Liver (tissue), 9 donors: ENCODE measurements around the gene B3GALNT2. TPM values are rescaled to one million over a fixed set of nuclear protein-coding genes. Genes with fewer than 3 reads are reported as not detected.
A peak's percentile ranks its signal among the peaks of the same experiment; 100 is the strongest.

Experiments used
- DNase-seq: peaks from one replicate; pipeline ENCODE4 v3.0.0-alpha.2; 2017; ENCODE audit warnings: low spot score
- H3K27ac ChIP-seq, 2 donors: one replicate each; pipeline ENCODE4 v1.7.0; 2013; ENCODE audit warnings: inconsistent platforms in 2 of 2, low read length in 2 of 2, control low read depth in 1 of 2, low read depth in 1 of 2, mild to moderate bottlenecking in 1 of 2
- H3K27me3 ChIP-seq, 4 donors: one replicate each; pipeline versions ENCODE4 v1.6.1 to v1.7.0; 2013; ENCODE audit warnings: low read length in 3 of 4, inconsistent platforms in 1 of 4, mild to moderate bottlenecking in 1 of 4, moderate library complexity in 1 of 4; ENCODE audit not compliant: control insufficient read depth in 4 of 4, insufficient read depth in 4 of 4
- H3K36me3 ChIP-seq, 4 donors: one replicate each; pipeline versions ENCODE4 v1.6.1 to v1.7.0; 2013; ENCODE audit warnings: low read length in 3 of 4, mild to moderate bottlenecking in 3 of 4, low read depth in 1 of 4, moderate library complexity in 1 of 4; ENCODE audit not compliant: control insufficient read depth in 4 of 4, insufficient read depth in 3 of 4
- H3K4me1 ChIP-seq, 4 donors: one replicate each; pipeline versions ENCODE4 v1.6.1 to v1.7.0; 2013; ENCODE audit warnings: low read length in 3 of 4, mild to moderate bottlenecking in 3 of 4, moderate library complexity in 1 of 4; ENCODE audit not compliant: control insufficient read depth in 4 of 4, insufficient read depth in 4 of 4
- H3K4me3 ChIP-seq, 3 donors: one replicate each; pipeline versions ENCODE4 v1.6.1 to v1.7.0; 2013; ENCODE audit warnings: low read length in 3 of 3, control low read depth in 1 of 3, low read depth in 1 of 3, mild to moderate bottlenecking in 1 of 3
- H3K9ac ChIP-seq, 2 donors: one replicate each; pipeline ENCODE4 v1.7.0; 2013; ENCODE audit warnings: low read length in 2 of 2, mild to moderate bottlenecking in 2 of 2, moderate library complexity in 2 of 2, control low read depth in 1 of 2, low read depth in 1 of 2
- H3K9me3 ChIP-seq, 4 donors: one replicate each; pipeline versions ENCODE4 v1.6.1 to v1.7.0; 2013; ENCODE audit warnings: low read length in 3 of 4; ENCODE audit not compliant: control insufficient read depth in 4 of 4
- EGR1 ChIP-seq, 2 donors: IDR thresholded peaks; 2 replicates each; pipeline ENCODE4 v1.6.1; 2016 to 2018; ENCODE audit warnings: antibody characterized with exemption in 2 of 2, low read depth in 2 of 2
- FOXA1 ChIP-seq: IDR thresholded peaks from 2 replicates; pipeline ENCODE4 v1.6.1; 2016; ENCODE audit warnings: antibody characterized with exemption
- FOXA2 ChIP-seq: IDR thresholded peaks from 2 replicates; pipeline ENCODE4 v1.6.1; 2016; ENCODE audit warnings: antibody characterized with exemption
- GABPA ChIP-seq, 2 donors: IDR thresholded peaks in 1 of 2; conservative IDR thresholded peaks in 1 of 2; 2 replicates each; pipeline ENCODE4 v1.6.1; 2016; ENCODE audit warnings: antibody characterized with exemption in 2 of 2, mild to moderate bottlenecking in 1 of 2, moderate library complexity in 1 of 2
- HNF4A ChIP-seq, 2 donors: conservative IDR thresholded peaks; 2 replicates each; pipeline ENCODE4 v1.6.1; 2016; ENCODE audit warnings: antibody characterized with exemption in 2 of 2, mild to moderate bottlenecking in 2 of 2
- HNF4G ChIP-seq: IDR thresholded peaks from 2 replicates; pipeline ENCODE4 v1.6.1; 2016; ENCODE audit warnings: antibody characterized with exemption
- JUND ChIP-seq, 2 donors: IDR thresholded peaks; 2 replicates each; pipeline ENCODE4 v1.6.1; 2016; ENCODE audit warnings: antibody characterized with exemption in 2 of 2
- NR2F2 ChIP-seq: IDR thresholded peaks from 2 replicates; pipeline ENCODE4 v1.6.1; 2016; ENCODE audit warnings: antibody characterized with exemption
- RAD21 ChIP-seq, 2 donors: IDR thresholded peaks; 2 replicates each; pipeline ENCODE4 v1.6.1; 2016; ENCODE audit warnings: antibody characterized with exemption in 2 of 2, mild to moderate bottlenecking in 2 of 2
- RXRA ChIP-seq, 2 donors: IDR thresholded peaks; 2 replicates each; pipeline ENCODE4 v1.6.1; 2017 to 2018; ENCODE audit warnings: antibody characterized with exemption in 2 of 2, mild to moderate bottlenecking in 1 of 2
- SP1 ChIP-seq: IDR thresholded peaks from 2 replicates; pipeline ENCODE4 v1.6.1; 2018; ENCODE audit warnings: antibody characterized with exemption, mild to moderate bottlenecking
- TAF1 ChIP-seq: conservative IDR thresholded peaks from 2 replicates; pipeline ENCODE4 v1.6.1; 2016; ENCODE audit warnings: antibody characterized with exemption, mild to moderate bottlenecking
- YY1 ChIP-seq: IDR thresholded peaks from 2 replicates; pipeline ENCODE4 v1.6.1; 2016; ENCODE audit warnings: antibody characterized with exemption, mild to moderate bottlenecking
- WGBS: extraction: QIAGEN DNeasy Blood & Tissue Kit; methylation state at CpG from one replicate; pipeline ENCODE4 v1.1.7; 2013; 5-methylcytosine and 5-hydroxymethylcytosine counted together
- polyA plus RNA-seq, 2 donors: library from polyadenylated mRNA; stranded (reverse) in 1 of 2; unstranded in 1 of 2; fragments of 200-250 nt in 1 of 2; fragments of >200 nt in 1 of 2; fragmentation: Nextera tagmentation in 1 of 2; extraction: Ambion mirVana in 1 of 2; gene quantifications; one replicate each; pipeline versions ENCODE4 v1.2.1 to v1.2.3, GENCODE V29; 2013 to 2015
- total RNA-seq, 2 donors: library from RNA; depleted of rRNA; stranded (reverse); fragments of >200 nt; gene quantifications; one replicate each; pipeline ENCODE4 v1.2.3, GENCODE V29; 2014
- TF ChIP-seq, protein P1 (sequence below): IDR thresholded peaks from 2 replicates; pipeline ENCODE4 v1.6.1; 2016; ENCODE audit warnings: antibody characterized with exemption
- TF ChIP-seq, protein P2 (sequence below): IDR thresholded peaks from 2 replicates; pipeline ENCODE4 v1.6.1; 2016; ENCODE audit warnings: antibody characterized with exemption
- TF ChIP-seq, protein P3 (sequence below): IDR thresholded peaks from 2 replicates; pipeline ENCODE4 v1.6.1; 2016; ENCODE audit warnings: antibody characterized with exemption, mild to moderate bottlenecking
- TF ChIP-seq, protein P4 (sequence below): fragments of 150-350 bp; IDR thresholded peaks from 2 replicates; pipeline ENCODE4 v1.5.1; 2017; ENCODE audit warnings: improper control_type of control experiment, low read depth, low read length; ENCODE audit not compliant: missing input control
- TF ChIP-seq, protein P5 (sequence below): IDR thresholded peaks from 2 replicates; pipeline ENCODE4 v1.6.1; 2016; ENCODE audit warnings: antibody characterized with exemption
- donor health status: healthy.
- donor health status: healthy.
- donor health status: healthy.
- donor health status: healthy.
- donor health status: healthy.

B3GALNT2 gene
- total and polyA plus RNA-seq, 4 donors = 2.3 to 20.7 (median 7.1) TPM

DNA sequence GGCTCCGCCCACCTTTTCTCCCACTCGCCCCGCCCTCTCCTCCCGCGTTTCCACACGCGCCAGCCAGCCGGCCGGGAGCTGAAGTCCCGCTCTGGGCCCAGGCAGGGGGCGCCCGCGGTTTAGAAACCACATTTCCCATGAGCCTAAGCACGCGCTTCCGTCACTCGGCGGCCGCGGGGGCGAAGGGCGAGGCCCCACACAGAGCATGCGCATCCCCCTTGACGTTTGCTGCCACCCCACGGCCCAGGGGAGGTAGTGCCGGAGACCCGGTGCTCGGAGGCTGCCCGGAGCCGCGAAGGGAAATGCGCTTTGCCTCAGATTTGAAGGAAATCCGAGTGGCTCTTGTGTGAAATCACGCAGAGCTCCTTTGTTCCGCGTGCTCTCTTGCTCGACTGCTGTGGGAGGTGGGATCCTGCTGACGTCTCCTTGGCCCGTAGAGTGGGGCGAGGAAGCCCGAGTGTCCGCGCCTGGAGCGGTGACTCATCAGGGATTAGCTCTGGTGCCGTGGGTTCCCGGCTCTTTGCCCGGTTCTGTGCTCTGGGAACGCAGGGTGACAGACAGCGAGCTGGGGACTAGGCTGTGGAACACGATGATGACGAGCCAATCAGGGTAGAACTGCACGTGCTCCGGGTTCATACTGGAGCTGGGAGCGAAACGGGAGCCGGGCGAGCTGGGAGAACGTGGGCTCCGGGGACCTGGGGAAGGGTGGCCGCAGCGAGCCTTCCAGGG, 406 bp upstream of the B3GALNT2 start:
- no peaks in the 10 kb centered on the region for H3K36me3 ChIP-seq
- TF ChIP-seq, protein P1, sequence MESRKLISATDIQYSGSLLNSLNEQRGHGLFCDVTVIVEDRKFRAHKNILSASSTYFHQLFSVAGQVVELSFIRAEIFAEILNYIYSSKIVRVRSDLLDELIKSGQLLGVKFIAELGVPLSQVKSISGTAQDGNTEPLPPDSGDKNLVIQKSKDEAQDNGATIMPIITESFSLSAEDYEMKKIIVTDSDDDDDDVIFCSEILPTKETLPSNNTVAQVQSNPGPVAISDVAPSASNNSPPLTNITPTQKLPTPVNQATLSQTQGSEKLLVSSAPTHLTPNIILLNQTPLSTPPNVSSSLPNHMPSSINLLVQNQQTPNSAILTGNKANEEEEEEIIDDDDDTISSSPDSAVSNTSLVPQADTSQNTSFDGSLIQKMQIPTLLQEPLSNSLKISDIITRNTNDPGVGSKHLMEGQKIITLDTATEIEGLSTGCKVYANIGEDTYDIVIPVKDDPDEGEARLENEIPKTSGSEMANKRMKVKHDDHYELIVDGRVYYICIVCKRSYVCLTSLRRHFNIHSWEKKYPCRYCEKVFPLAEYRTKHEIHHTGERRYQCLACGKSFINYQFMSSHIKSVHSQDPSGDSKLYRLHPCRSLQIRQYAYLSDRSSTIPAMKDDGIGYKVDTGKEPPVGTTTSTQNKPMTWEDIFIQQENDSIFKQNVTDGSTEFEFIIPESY = peak; percentile 79
- TF ChIP-seq, protein P2, sequence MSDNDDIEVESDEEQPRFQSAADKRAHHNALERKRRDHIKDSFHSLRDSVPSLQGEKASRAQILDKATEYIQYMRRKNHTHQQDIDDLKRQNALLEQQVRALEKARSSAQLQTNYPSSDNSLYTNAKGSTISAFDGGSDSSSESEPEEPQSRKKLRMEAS = peak; percentile 74
- peak; percentile 64 to 66 for TF ChIP-seq RAD21 (IDR thresholded peaks at IDR 0.05)
- TF ChIP-seq TAF1 = peak; percentile 82
- peak in 1 of 2 donors; percentile 75 for TF ChIP-seq GABPA (IDR thresholded peaks at IDR 0.05 in 1 of 2, conservative IDR thresholded peaks at IDR 0.05 in 1 of 2)
- TF ChIP-seq, protein P3, sequence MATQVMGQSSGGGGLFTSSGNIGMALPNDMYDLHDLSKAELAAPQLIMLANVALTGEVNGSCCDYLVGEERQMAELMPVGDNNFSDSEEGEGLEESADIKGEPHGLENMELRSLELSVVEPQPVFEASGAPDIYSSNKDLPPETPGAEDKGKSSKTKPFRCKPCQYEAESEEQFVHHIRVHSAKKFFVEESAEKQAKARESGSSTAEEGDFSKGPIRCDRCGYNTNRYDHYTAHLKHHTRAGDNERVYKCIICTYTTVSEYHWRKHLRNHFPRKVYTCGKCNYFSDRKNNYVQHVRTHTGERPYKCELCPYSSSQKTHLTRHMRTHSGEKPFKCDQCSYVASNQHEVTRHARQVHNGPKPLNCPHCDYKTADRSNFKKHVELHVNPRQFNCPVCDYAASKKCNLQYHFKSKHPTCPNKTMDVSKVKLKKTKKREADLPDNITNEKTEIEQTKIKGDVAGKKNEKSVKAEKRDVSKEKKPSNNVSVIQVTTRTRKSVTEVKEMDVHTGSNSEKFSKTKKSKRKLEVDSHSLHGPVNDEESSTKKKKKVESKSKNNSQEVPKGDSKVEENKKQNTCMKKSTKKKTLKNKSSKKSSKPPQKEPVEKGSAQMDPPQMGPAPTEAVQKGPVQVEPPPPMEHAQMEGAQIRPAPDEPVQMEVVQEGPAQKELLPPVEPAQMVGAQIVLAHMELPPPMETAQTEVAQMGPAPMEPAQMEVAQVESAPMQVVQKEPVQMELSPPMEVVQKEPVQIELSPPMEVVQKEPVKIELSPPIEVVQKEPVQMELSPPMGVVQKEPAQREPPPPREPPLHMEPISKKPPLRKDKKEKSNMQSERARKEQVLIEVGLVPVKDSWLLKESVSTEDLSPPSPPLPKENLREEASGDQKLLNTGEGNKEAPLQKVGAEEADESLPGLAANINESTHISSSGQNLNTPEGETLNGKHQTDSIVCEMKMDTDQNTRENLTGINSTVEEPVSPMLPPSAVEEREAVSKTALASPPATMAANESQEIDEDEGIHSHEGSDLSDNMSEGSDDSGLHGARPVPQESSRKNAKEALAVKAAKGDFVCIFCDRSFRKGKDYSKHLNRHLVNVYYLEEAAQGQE = peak; percentile 83
- TF ChIP-seq RXRA (IDR thresholded peaks at IDR 0.05) = peak in 1 of 2 donors; percentile 56
- no peak for TF ChIP-seq FOXA2
- peak; percentile 60 for TF ChIP-seq YY1
- peak; percentile 98 to 99 for TF ChIP-seq JUND (IDR thresholded peaks at IDR 0.05)
- TF ChIP-seq HNF4A (conservative IDR thresholded peaks at IDR 0.05) = peak; percentile 40
- peak; percentile 66 for TF ChIP-seq FOXA1
- peak; percentile 89 for TF ChIP-seq SP1
- no peak for TF ChIP-seq HNF4G
- TF ChIP-seq, protein P4, sequence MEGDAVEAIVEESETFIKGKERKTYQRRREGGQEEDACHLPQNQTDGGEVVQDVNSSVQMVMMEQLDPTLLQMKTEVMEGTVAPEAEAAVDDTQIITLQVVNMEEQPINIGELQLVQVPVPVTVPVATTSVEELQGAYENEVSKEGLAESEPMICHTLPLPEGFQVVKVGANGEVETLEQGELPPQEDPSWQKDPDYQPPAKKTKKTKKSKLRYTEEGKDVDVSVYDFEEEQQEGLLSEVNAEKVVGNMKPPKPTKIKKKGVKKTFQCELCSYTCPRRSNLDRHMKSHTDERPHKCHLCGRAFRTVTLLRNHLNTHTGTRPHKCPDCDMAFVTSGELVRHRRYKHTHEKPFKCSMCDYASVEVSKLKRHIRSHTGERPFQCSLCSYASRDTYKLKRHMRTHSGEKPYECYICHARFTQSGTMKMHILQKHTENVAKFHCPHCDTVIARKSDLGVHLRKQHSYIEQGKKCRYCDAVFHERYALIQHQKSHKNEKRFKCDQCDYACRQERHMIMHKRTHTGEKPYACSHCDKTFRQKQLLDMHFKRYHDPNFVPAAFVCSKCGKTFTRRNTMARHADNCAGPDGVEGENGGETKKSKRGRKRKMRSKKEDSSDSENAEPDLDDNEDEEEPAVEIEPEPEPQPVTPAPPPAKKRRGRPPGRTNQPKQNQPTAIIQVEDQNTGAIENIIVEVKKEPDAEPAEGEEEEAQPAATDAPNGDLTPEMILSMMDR = peak; percentile 71
- TF ChIP-seq, protein P5, sequence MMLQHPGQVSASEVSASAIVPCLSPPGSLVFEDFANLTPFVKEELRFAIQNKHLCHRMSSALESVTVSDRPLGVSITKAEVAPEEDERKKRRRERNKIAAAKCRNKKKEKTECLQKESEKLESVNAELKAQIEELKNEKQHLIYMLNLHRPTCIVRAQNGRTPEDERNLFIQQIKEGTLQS = peak; percentile 94
- no peak for TF ChIP-seq NR2F2
- peak; percentile 97 to 99 for TF ChIP-seq EGR1 (IDR thresholded peaks at IDR 0.05; ENCODE audit: low read depth in 2 of 2)
- H3K4me3 ChIP-seq = peak overlapping the region; percentile 44 to 95 (median 85)
- H3K27ac ChIP-seq = peak overlapping the region; percentile 93 to 98
- WGBS = under 1% methylated on average over 61 of the region's 61 CpGs
- H3K9me3 ChIP-seq = no peaks in the 10 kb centered on the region
- H3K4me1 ChIP-seq = peaks cover 4 to 17% (median 8%) of the 10 kb centered on the region in 4 donors
- H3K27me3 ChIP-seq = no peaks in the 10 kb centered on the region
- H3K9ac ChIP-seq = peak overlapping the region; percentile 65 to 87
- peak; percentile 99 for DNase-seq
